Duodenal mucosa (tissue), 2 donors: Measurements from ENCODE around the gene CCDC88B.

Experiments
- H3K27ac ChIP-seq: one replicate; pipeline ENCODE4 v1.7.0; 2013; ENCODE audit warnings: low read depth, low read length
- H3K27me3 ChIP-seq, 2 donors: one replicate each; pipeline ENCODE4 v1.7.0; 2013; ENCODE audit warnings: low read length in 2 of 2, control low read depth in 1 of 2; ENCODE audit not compliant: insufficient read depth in 2 of 2, control insufficient read depth in 1 of 2
- H3K36me3 ChIP-seq, 2 donors: one replicate each; pipeline ENCODE4 v1.7.0; 2013; ENCODE audit warnings: low read length in 2 of 2, control low read depth in 1 of 2; ENCODE audit not compliant: insufficient read depth in 2 of 2, control insufficient read depth in 1 of 2
- H3K4me1 ChIP-seq, 2 donors: one replicate each; pipeline ENCODE4 v1.7.0; 2013; ENCODE audit warnings: low read length in 2 of 2, control low read depth in 1 of 2; ENCODE audit not compliant: insufficient read depth in 2 of 2, control insufficient read depth in 1 of 2
- H3K4me3 ChIP-seq, 2 donors: one replicate each; pipeline ENCODE4 v1.7.0; 2013; ENCODE audit warnings: low read length in 2 of 2, low read depth in 1 of 2
- H3K9ac ChIP-seq, 2 donors: one replicate each; pipeline ENCODE4 v1.7.0; 2013; ENCODE audit warnings: low read length in 2 of 2, low read depth in 1 of 2
- H3K9me3 ChIP-seq, 2 donors: one replicate each; pipeline ENCODE4 v1.7.0; 2013; ENCODE audit warnings: low read length in 2 of 2, control low read depth in 1 of 2; ENCODE audit not compliant: control insufficient read depth in 1 of 2

CCDC88B gene

GRCh38 chr11:64339754-64340408 is at the start of gene CCDC88B:
TSS of gene CCDC88B (plus strand) at chr11:64340204. CDS start at chr11:64340267, 63 bp downstream.
- peaks cover 21 to 28% of the 10 kb centered on the region in 2 donors for H3K4me1 ChIP-seq
- H3K4me3 ChIP-seq, result peak within 1 kb of the TSS; percentile 49 to 57
- H3K27ac ChIP-seq, result peak within 1 kb of the TSS; percentile 50
- no peaks in the 10 kb centered on the region for H3K36me3 ChIP-seq
- no peaks in the 10 kb centered on the region for H3K9me3 ChIP-seq
- peak within 1 kb of the TSS in 1 of 2 donors; percentile 36 for H3K9ac ChIP-seq
- H3K27me3 ChIP-seq, result no peaks in the 10 kb centered on the region

- H3K27ac ChIP-seq, result no peak overlapping the region
- peaks cover 10 to 13% of the 10 kb centered on the region in 2 donors for H3K4me1 ChIP-seq
- H3K9me3 ChIP-seq, result no peaks in the 10 kb centered on the region
- no peaks in the 10 kb centered on the region for H3K36me3 ChIP-seq
- no peak overlapping the region for H3K4me3 ChIP-seq
- H3K9ac ChIP-seq, result no peak overlapping the region
- H3K27me3 ChIP-seq, result peaks cover 39 to 45% of the 10 kb centered on the region in 2 donors
Measured at GRCh38 chr11:64290352-64291261, 49.4 kb upstream of the CCDC88B start.

GRCh38 chr11:64291262-64291751 is 48.7 kb upstream of the CCDC88B start, which contains the start of gene KCNK4:
TSS of gene KCNK4 (plus strand) at chr11:64291302. CDS start at chr11:64293019, 1,717 bp downstream.
- Histone ChIP-seq H3K4me1 (peaks cover 6 to 8% of the 10 kb centered on the region in 2 donors), H3K9ac (no peak within 1 kb of the TSS), H3K9me3 (no peaks in the 10 kb centered on the region), H3K36me3 (no peaks in the 10 kb centered on the region), H3K27me3 (peaks cover 39 to 52% of the 10 kb centered on the region in 2 donors), H3K27ac (no peak within 1 kb of the TSS), H3K4me3 (no peak within 1 kb of the TSS)

GRCh38 chr11:64291752-64292459 is 48.1 kb upstream of the CCDC88B start:
- no peaks in the 10 kb centered on the region for H3K36me3 ChIP-seq
- H3K4me3 ChIP-seq, result no peak overlapping the region
- peaks cover 42 to 58% of the 10 kb centered on the region in 2 donors for H3K27me3 ChIP-seq
- H3K9me3 ChIP-seq, result no peaks in the 10 kb centered on the region
- H3K9ac ChIP-seq, result no peak overlapping the region
- no peak overlapping the region for H3K27ac ChIP-seq
- H3K4me1 ChIP-seq, result peaks cover 0 to 5% of the 10 kb centered on the region in 2 donors

- no peaks in the 10 kb centered on the region for H3K36me3 ChIP-seq
- no peak overlapping the region for H3K27ac ChIP-seq
- H3K9ac ChIP-seq, result no peak overlapping the region
- peaks cover 5% of the 10 kb centered on the region in 2 donors for H3K4me1 ChIP-seq
- H3K9me3 ChIP-seq, result no peaks in the 10 kb centered on the region
- no peak overlapping the region for H3K4me3 ChIP-seq
- H3K27me3 ChIP-seq, result peaks cover 49 to 66% of the 10 kb centered on the region in 2 donors
Measured at GRCh38 chr11:64292460-64293254, 47.3 kb upstream of the CCDC88B start.

GRCh38 chr11:64294774-64295173 is 45.2 kb upstream of the CCDC88B start:
- peaks cover 13% of the 10 kb centered on the region in 2 donors for H3K4me1 ChIP-seq
- no peaks in the 10 kb centered on the region for H3K36me3 ChIP-seq
- H3K9ac ChIP-seq, result no peak overlapping the region
- H3K4me3 ChIP-seq, result no peak overlapping the region
- no peak overlapping the region for H3K27ac ChIP-seq
- H3K27me3 ChIP-seq, result peaks cover 66 to 78% of the 10 kb centered on the region in 2 donors
- H3K9me3 ChIP-seq, result no peaks in the 10 kb centered on the region

- Histone ChIP-seq H3K9ac (no peak overlapping the region), H3K27me3 (peaks cover 74 to 80% of the 10 kb centered on the region in 2 donors), H3K4me1 (peaks cover 23% of the 10 kb centered on the region in 2 donors), H3K36me3 (no peaks in the 10 kb centered on the region), H3K4me3 (no peak overlapping the region), H3K9me3 (no peaks in the 10 kb centered on the region), H3K27ac (no peak overlapping the region)
Measured at GRCh38 chr11:64295760-64296159, 44.2 kb upstream of the CCDC88B start.

GRCh38 chr11:64296236-64296635 is 43.8 kb upstream of the CCDC88B start:
- Histone ChIP-seq H3K27me3 (peaks cover 70 to 77% of the 10 kb centered on the region in 2 donors), H3K4me3 (no peak overlapping the region), H3K27ac (no peak overlapping the region), H3K36me3 (no peaks in the 10 kb centered on the region), H3K9ac (no peak overlapping the region), H3K9me3 (no peaks in the 10 kb centered on the region), H3K4me1 (peaks cover 24 to 26% of the 10 kb centered on the region in 2 donors)
